T-helper 1 cell (primary cell): ENCODE measurements around the gene PLEKHJ1.

Experiments used
- DNase-seq, 5 donors: peaks; one replicate each; pipeline ENCODE4 v3.0.0-alpha.2; 2012 to 2020

The PLEKHJ1 gene

DNA sequence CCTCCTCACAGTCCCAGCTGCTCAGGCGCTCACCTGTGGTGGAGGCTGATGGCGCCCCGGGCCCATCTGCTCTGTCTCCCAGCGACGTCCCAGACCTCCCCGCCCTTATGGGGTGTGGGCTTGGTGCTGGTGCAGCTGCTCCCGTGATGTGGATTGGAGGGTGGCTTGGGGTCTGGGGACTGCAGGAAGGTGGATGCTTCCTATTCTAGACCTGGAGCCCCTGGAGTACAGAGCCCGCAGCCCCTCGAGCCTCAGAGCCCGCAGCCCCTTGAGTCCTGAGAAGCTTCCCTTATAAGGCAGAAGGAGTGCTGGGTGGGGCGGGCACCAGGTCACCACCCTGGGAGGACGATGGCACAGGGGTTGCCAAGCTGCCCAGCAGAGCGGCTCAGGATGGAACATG, 40.8 kb downstream of the PLEKHJ1 start:
- no peak for DNase-seq

DNA sequence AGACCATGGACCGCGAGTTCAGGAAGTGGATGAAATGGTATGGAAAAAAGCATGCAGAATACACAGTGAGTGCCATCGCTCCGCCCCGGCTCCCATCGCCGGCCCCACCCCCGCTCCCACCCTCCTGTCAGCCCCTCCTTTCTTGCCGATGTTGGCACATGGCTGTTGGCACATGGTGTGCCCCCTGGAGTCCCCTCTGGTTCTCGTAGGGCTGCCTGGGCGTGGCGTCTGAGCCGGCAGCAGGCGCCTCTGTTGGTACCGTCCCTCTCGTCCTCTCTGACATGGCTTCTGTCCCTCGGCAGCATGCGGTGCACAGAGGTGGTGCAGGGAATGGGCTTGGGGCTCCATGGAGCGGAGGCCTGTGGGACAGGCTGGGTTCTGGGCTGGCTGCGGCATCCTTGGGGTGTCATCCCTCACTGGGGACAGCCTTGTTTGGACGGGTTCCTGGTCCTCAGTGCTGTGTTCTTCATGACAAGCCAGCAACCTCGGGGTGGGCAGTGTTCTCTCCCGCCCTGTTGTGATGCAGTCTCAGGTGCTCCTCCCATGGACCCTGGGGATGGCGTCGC, 41.5 kb downstream of the PLEKHJ1 start:
- no peak for DNase-seq

DNA sequence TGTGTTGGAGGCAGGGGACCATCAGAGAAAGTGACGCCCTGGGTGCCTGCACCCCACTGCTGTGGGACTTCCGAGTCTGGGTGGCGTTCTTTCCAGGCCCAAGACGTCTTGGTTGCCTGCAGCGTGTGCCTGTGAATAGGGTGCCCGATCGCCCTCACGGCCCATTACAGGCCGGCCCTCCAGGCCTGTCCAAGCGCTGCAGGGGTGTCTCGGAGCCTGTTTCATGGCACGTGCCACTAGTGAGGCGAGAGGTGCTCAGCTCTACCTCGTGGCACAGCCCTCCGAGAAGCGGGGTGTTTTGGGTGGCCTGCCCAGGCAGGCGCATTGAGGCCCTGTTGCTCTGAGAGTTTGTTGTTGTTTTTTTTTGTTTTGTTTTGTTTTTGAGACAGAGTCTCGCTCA, 42.3 kb downstream of the PLEKHJ1 start:
- DNase-seq: no peak

DNA sequence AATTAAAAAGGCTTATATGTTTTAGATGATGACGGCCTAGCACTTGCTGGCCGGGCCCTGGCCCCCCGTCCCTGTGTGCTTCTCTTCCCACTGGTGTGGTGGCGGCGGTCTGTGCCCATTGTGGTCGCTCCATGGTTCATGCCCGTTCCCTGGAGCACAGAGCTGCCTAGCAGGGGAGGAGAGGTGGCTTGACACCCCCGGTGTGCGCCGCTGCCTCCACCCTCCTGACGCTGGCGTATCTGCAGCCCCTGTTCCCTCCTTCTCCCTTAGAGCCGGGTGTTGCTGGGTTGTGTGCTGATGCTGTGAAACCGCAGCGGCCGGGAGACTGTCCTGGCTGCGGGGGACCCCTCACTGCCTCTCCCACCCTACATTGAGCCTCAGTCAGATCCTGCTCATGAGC, 43.3 kb downstream of the PLEKHJ1 start:
- DNase-seq: no peak

DNA sequence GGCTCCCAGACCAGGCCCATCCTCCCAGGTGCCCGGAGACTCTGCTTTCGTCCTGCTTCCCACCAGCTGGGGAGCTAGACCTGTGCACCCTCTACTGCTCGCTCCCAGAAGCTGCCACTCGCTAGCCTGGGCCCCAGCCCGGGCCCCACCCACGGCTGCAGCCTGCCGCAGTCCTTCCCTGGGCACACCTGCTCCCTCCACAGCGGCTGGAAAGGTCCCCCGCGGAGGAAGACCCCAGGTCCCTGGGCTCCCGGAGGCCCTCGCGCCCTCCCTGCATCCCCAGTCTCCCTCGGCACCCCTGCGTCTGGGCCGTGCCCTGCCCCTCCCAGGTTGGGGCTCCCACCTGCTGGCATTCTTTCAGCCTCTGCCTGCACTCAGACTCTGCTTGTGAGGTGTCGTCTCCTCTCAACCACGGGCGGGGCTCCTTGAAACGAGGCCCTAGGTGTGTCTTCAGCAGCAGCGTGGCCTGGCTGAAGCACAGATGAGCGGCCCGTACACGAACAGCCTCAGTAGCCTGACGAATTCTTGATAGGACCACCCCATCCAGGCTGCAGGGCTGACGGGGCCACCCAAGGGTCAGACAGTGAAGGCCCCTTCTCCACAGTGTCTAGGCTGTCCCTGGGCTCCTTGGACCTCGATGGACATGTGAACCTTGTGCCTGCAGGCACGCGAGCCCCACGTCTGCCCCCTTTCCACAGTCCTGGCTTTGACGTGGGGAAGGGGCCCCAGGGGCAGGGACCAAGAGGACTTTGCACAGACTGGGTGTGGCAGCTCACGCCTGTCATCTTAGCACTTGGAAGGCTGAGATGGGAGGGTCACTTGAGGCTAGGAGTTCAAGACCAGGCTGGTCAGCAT, 44.4 kb downstream of the PLEKHJ1 start:
- no peak for DNase-seq

DNA sequence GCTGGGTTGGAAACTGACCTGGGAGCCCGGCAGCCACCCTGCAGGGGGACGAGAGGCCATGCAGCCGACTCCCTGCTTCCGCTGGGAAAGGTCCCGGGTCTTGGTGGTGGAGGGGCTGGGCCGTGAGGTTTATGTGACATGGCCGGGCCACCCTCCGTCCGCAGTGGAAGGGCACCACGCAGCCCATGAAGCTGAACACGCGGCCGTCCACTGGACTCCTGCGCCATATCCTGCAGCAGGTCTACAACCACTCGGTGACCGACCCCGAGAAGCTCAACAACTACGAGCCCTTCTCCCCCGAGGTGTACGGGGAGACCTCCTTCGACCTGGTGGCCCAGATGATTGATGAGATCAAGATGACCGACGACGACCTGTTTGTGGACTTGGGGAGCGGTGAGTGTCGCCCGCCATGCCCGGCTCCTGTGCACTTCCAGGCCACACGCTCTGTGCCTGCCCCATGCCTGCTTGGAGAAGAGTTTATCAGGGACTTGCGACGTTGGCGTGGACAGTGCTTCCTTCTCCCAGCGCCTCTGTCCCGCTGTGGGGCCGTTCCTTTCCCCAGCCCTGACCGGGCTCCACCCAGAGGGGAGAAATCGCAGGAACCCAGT, 45.2 kb downstream of the PLEKHJ1 start:
- no peak for DNase-seq

DNA sequence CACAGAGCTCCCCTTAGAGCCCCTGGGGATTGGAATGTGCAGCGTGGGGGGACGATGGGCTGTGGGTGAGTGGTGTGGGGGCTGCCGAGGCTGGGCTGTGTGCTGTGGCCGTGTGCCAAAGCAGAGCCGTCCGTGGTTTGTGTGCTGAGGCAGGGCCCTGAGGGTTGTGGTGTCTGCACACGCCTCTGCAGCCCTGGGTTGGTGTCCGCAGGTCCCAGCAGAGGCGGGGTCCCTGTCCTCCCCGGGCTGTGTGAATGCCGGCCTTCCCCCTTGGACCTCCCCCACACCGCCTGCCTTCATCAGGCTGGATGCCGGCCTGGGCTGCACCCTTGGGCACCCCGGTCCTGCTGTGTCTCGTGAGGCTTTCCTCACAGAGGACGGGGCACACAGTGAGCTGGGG, 46.2 kb downstream of the PLEKHJ1 start:
- DNase-seq: no peak

DNA sequence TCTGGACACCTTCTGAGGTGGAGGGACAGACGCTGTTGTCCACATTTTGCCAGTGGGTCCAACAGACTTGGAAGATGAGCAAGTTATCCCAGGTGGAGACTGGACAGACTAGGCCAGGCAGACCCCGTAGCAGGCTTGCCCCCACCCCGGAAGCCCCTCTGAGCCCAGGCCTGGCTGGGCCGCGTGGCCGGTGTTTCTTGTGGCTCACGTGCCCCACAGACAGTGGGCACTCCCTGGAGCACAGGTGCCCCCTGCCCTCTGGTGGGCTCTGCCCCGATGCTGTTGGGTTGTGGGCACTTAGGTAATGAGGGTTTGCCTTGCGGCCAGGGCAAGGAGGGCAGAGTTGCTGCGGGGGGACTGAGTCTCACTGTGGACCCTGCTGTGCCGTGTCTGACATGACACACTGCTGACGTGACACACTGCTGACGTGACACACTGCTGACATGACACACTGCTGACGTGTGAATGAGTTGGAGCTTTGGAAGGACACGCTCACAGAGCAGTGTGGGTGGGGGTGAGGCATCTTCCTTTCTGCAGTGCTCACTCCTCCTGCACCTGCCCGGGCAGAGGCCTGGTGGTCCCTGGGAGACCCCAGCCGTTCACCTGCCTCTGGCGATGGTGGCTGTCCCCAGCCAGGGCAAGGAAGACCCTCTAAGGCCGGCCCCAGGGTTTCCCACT, 47.3 kb downstream of the PLEKHJ1 start:
- DNase-seq: no peak

DNA sequence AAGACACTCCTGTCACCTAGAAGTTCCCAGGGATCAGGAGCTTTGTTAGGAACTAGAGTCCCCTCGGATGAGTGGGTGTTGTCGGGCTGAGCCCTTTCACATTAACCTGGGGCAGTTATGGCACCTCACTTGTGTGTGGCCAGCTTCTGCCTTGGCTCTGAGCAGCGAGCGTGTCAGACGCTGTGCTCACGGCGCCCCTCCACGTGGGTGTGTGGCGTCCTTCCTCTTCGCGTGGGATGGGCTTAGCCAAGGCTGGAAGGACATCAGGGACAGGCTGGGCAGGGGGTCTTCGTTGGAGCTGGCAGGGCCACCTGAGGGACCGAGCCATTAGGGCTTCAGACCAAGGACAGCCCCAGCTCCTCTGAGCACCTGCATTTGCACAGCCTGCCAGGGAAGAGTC, 49.0 kb downstream of the PLEKHJ1 start:
- no peak for DNase-seq

DNA sequence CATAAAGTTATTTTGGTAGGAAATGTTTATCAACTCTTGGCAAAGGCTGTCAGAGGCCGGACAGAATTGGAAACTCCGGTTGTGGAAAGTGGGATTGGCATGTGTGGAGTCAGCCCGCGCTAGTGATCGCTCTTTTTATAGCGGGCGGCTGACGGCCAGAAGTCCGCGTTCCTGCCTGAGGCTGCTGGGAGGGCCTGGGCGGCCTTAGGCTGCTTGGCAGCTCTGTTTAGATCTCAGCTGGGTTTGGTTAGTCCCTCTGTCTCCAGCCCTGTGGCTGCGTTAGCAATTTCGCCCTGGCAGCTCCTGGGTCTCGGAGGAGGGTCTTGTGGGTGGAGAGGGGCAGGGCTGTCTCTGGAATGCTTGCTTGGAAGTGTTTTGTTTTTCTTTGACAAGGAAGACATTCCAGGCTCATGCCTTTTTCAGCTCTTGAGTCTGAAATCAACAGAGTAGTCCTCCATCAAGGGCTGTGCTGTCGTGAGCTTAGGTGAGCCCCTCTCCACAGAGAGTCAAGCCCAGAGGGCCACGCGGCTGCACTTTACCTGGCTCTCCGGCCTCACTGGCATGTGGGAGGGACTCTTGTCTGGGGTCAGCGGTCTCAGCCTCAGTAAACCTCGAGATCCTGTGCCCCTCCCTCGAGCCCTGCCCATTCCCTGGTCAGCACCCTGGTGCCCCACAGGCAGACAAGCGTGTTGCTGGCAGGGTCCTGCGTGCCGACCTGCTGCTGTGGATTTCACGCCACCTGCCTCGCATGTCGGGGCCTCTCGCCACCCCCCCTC, 49.9 kb downstream of the PLEKHJ1 start:
- no peak for DNase-seq

DNA sequence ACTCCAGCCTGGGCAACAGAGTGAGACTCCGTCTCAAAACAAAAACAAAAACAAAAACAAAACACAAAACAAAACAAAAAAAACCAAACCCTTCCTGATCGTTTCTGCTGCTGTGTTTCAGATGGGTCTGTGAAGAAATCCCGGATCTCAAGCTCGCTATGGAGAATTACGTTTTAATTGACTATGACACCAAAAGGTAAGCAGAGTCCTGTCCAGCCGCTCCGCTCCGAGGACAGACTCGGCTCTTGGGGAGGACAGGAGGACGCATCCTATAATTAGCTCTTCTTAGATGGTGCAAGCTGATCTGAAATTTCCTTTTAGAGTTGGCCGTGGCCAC, 50.4 kb downstream of the PLEKHJ1 start:
- no peak for DNase-seq

DNA sequence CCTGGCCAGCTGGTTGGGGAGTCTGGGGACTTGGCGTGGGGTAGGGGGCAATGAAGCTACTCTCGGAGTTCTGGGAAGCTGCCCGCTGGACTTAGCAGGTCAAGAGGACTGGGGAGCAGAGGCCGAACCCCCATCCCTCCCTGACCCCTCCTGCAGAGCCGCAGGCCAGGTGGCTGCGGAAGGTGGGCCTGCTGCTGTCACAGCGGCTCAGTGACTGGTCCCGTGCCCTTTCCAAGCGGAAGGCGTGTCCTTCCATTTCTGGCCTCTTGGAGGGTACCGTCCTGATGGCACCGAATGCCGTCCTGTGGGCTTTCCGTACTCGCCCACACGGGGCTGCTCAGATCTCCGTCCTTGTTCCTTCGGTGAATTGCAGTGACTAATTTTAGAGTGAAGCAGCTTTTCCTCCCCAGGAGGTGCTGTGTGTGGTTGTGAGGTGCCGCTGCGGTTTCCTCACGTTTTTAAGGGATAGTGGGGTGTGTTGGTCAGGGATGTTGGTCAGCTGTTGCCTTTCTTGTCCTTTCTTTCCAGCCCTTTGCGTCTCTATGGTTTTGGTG, 51.6 kb downstream of the PLEKHJ1 start:
- DNase-seq: no peak
